ENCODE results near the gene TMSB4X. TPM values are rescaled to one million over a fixed set of nuclear protein-coding genes. Genes with fewer than 3 reads are reported as not detected.
"Not testable (repeated sequence)": the region's sequence is repeated elsewhere in the genome, so short reads cannot be mapped to it uniquely, and the experiment has no call there.

TMSB4X gene
- total and polyA plus RNA-seq, 8 donors, result 1,734 to 14,609 (median 4,336) TPM

GRCh38 chrX:12932244-12932643, 42.7 kb upstream of the TMSB4X start:
- Histone ChIP-seq H3K36me3 (no peaks in the 10 kb centered on the region), H3K9me3 (peaks cover 0 to 5% (median 2%) of the 10 kb centered on the region in 4 donors), H3K27ac (no peak overlapping the region), H3K4me3 (no peak overlapping the region), H3K27me3 (no peaks in the 10 kb centered on the region), H3K4me1 (no peaks in the 10 kb centered on the region)
- no peak for TF ChIP-seq EP300 (IDR thresholded peaks at IDR 0.05)
- no peak for TF ChIP-seq POLR2AphosphoS5 (IDR thresholded peaks at IDR 0.05)
- TF ChIP-seq POLR2A (IDR thresholded peaks at IDR 0.05), result no peak
- no peak for TF ChIP-seq CTCF (IDR thresholded peaks at IDR 0.05)
- WGBS, 5 donors, result 91 to 100% (median 94%) methylated on average over 1 of the region's 1 CpG
- DNase-seq, result no peak
- intact Hi-C loops (cut with DNase I; ENCODE audit: low total_unique reads), result no loop called here

- Histone ChIP-seq H3K27ac (no peak overlapping the region), H3K4me3 (no peak overlapping the region), H3K4me1 (no peaks in the 10 kb centered on the region), H3K9me3 (peaks cover 0 to 4% (median 0%) of the 10 kb centered on the region in 4 donors), H3K36me3 (no peaks in the 10 kb centered on the region), H3K27me3 (no peaks in the 10 kb centered on the region)
- no peak for DNase-seq
- WGBS, 5 donors, result 28 to 81% (median 62%) methylated on average over 5 of the region's 5 CpGs
- TF ChIP-seq POLR2AphosphoS5 (IDR thresholded peaks at IDR 0.05), result no peak
- TF ChIP-seq POLR2A (IDR thresholded peaks at IDR 0.05), result no peak
- TF ChIP-seq EP300 (IDR thresholded peaks at IDR 0.05), result no peak
- TF ChIP-seq CTCF (IDR thresholded peaks at IDR 0.05), result no peak
- intact Hi-C loops (cut with DNase I; ENCODE audit: low total_unique reads), result no loop called here
Measured at GRCh38 chrX:12934850-12935249, 40.1 kb upstream of the TMSB4X start.

GRCh38 chrX:12936947-12937346, 38.0 kb upstream of the TMSB4X start:
- no peak for DNase-seq
- H3K27me3 ChIP-seq, result no peaks in the 10 kb centered on the region
- H3K27ac ChIP-seq, result no peak overlapping the region
- no peak overlapping the region for H3K4me3 ChIP-seq
- no peak for TF ChIP-seq CTCF (IDR thresholded peaks at IDR 0.05)
- no peak for TF ChIP-seq POLR2A (IDR thresholded peaks at IDR 0.05)
- H3K36me3 ChIP-seq, result no peaks in the 10 kb centered on the region
- WGBS, 5 donors, result 89 to 100% (median 100%) methylated on average over 1 of the region's 1 CpG
- intact Hi-C loops (cut with DNase I; ENCODE audit: low total_unique reads), result no loop called here
- peaks cover 0 to 4% (median 0%) of the 10 kb centered on the region in 4 donors for H3K9me3 ChIP-seq
- no peaks in the 10 kb centered on the region for H3K4me1 ChIP-seq

GRCh38 chrX:12940471-12940870, 34.4 kb upstream of the TMSB4X start:
- H3K36me3 ChIP-seq; H3K27ac ChIP-seq; H3K4me1 ChIP-seq; H3K9me3 ChIP-seq; intact Hi-C loops (cut with DNase I; ENCODE audit: low total_unique reads); H3K27me3 ChIP-seq; DNase-seq; H3K4me3 ChIP-seq: not testable (repeated sequence)
- 85 to 97% (median 91%) methylated on average over 6 to 9 of the region's 9 CpGs for WGBS, 5 donors

GRCh38 chrX:12943592-12943991, 31.3 kb upstream of the TMSB4X start:
- intact Hi-C loops (cut with DNase I; ENCODE audit: low total_unique reads), result not testable (repeated sequence)

GRCh38 chrX:12944452-12944851, 30.5 kb upstream of the TMSB4X start:
- H3K4me3 ChIP-seq; intact Hi-C loops (cut with DNase I; ENCODE audit: low total_unique reads); H3K27me3 ChIP-seq; DNase-seq; H3K9me3 ChIP-seq; H3K27ac ChIP-seq; H3K36me3 ChIP-seq: not testable (repeated sequence)
- H3K4me1 ChIP-seq, result peaks cover 6 to 32% (median 17%) of the 10 kb centered on the region in 4 donors
- WGBS, 5 donors, result 79 to 100% (median 84%) methylated on average over 1 to 4 of the region's 4 CpGs

More at GRCh38 chrX:12943592-12943991, 31.3 kb upstream of the TMSB4X start:
- not testable (repeated sequence) for H3K27ac ChIP-seq, H3K36me3 ChIP-seq, DNase-seq, H3K4me3 ChIP-seq, H3K9me3 ChIP-seq, H3K27me3 ChIP-seq
- H3K4me1 ChIP-seq, result peaks cover 6 to 23% (median 16%) of the 10 kb centered on the region in 4 donors
- 75 to 100% (median 85%) methylated on average over 3 to 6 of the region's 6 CpGs for WGBS, 5 donors

Data from stomach (tissue), 9 donors.